NCI-H1417 treated with DMSO at 0.1 percent for 48 hours (cell line): Measurements from ENCODE around the gene PIGV.
"Not testable (repeated sequence)": the region's sequence is repeated elsewhere in the genome, so short reads cannot be mapped to it uniquely, and the experiment has no call there.

Experiments used
- DNase-seq: peaks from one replicate; lab custom pipeline; 2025; lab: John Stamatoyannopoulos, UW

The PIGV gene

GRCh38 chr1:26833432-26834405 lies 46.0 kb downstream of the PIGV start:
- no peak for DNase-seq

GRCh38 chr1:26837665-26838064 lies 49.9 kb downstream of the PIGV start:
- DNase-seq: not testable (repeated sequence)

- DNase-seq: no peak
Measured at GRCh38 chr1:26838474-26839338, 51.0 kb downstream of the PIGV start.

GRCh38 chr1:26839339-26839722 lies 51.6 kb downstream of the PIGV start:
- DNase-seq: no peak

GRCh38 chr1:26839779-26840178 lies 52.0 kb downstream of the PIGV start:
- no peak for DNase-seq

- DNase-seq: no peak
Measured at GRCh38 chr1:26844424-26845196, 56.9 kb downstream of the PIGV start.

GRCh38 chr1:26847826-26848225 lies 60.1 kb downstream of the PIGV start:
- DNase-seq: not testable (repeated sequence)
